ENCODE measurements around the gene ZG16B. TPM values are rescaled to one million over a fixed set of nuclear protein-coding genes. Genes with fewer than 3 reads are reported as not detected.

ZG16B gene
- total RNA-seq, 1 experiment from 2014 or later: 2.3 TPM

DNA sequence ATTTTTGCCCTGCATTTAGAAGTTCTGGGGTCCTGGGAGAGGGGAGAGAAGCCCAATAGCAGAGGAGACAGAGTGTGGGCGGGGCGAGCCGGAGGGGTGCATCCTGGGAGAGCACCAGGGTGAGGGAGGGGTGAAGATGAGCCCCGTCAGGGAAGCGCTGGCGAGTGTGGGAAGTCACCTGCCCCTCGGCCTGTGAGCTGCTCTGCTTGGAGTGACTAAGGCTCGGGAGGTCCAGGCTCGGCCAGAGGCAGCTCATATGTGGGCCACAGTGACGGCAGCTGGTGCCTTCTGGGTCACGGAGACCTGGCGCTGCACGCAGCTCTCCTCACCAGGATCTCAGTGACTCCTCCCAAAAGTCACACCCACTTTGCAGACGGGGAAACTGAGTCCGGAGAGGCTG is 1.1 kb downstream of the ZG16B start:
- CTCF ChIA-PET: no interaction called here
- H3K27ac ChIP-seq (ENCODE audit: low read depth, low read length): no peak overlapping the region
- no peak overlapping the region for H3K4me2 ChIP-seq (ENCODE audit: low read length)
- H3K9me3 ChIP-seq (ENCODE audit: control insufficient read depth in 1 of 2, insufficient read depth in 1 of 2, low read depth in 1 of 2, low read length in 2 of 2): no peaks in the 10 kb centered on the region
- intact Hi-C loops (cut with micrococcal nuclease): no loop called here
- H3K27me3 ChIP-seq (ENCODE audit: insufficient read depth, low read length): no peaks in the 10 kb centered on the region
- POLR2A ChIA-PET: no interaction called here
- no peak for TF ChIP-seq ELF1 (IDR thresholded peaks at IDR 0.05; ENCODE audit: borderline replicate concordance, low read depth)
- TF ChIP-seq SRF (IDR thresholded peaks at IDR 0.05; ENCODE audit: low read depth): no peak
- TF ChIP-seq, protein P1, sequence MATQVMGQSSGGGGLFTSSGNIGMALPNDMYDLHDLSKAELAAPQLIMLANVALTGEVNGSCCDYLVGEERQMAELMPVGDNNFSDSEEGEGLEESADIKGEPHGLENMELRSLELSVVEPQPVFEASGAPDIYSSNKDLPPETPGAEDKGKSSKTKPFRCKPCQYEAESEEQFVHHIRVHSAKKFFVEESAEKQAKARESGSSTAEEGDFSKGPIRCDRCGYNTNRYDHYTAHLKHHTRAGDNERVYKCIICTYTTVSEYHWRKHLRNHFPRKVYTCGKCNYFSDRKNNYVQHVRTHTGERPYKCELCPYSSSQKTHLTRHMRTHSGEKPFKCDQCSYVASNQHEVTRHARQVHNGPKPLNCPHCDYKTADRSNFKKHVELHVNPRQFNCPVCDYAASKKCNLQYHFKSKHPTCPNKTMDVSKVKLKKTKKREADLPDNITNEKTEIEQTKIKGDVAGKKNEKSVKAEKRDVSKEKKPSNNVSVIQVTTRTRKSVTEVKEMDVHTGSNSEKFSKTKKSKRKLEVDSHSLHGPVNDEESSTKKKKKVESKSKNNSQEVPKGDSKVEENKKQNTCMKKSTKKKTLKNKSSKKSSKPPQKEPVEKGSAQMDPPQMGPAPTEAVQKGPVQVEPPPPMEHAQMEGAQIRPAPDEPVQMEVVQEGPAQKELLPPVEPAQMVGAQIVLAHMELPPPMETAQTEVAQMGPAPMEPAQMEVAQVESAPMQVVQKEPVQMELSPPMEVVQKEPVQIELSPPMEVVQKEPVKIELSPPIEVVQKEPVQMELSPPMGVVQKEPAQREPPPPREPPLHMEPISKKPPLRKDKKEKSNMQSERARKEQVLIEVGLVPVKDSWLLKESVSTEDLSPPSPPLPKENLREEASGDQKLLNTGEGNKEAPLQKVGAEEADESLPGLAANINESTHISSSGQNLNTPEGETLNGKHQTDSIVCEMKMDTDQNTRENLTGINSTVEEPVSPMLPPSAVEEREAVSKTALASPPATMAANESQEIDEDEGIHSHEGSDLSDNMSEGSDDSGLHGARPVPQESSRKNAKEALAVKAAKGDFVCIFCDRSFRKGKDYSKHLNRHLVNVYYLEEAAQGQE (IDR thresholded peaks at IDR 0.05; ENCODE audit: low read depth): no peak
- TF ChIP-seq EGR1 (IDR thresholded peaks at IDR 0.05; ENCODE audit: low read depth): no peak
- no peak for TF ChIP-seq FOSL1 (IDR thresholded peaks at IDR 0.05; ENCODE audit: low read depth)
- no peak for TF ChIP-seq ZNF274 (IDR thresholded peaks at IDR 0.05; ENCODE audit: low read depth, low read length)
- TF ChIP-seq POLR2AphosphoS5 (IDR thresholded peaks at IDR 0.05; ENCODE audit: low read depth, low read length): no peak
- TF ChIP-seq SP1 (IDR thresholded peaks at IDR 0.05; ENCODE audit: low read depth): no peak
- no peak for TF ChIP-seq EZH2phosphoT487 (IDR thresholded peaks at IDR 0.05; ENCODE audit: borderline replicate concordance)
- TF ChIP-seq, protein P2, sequence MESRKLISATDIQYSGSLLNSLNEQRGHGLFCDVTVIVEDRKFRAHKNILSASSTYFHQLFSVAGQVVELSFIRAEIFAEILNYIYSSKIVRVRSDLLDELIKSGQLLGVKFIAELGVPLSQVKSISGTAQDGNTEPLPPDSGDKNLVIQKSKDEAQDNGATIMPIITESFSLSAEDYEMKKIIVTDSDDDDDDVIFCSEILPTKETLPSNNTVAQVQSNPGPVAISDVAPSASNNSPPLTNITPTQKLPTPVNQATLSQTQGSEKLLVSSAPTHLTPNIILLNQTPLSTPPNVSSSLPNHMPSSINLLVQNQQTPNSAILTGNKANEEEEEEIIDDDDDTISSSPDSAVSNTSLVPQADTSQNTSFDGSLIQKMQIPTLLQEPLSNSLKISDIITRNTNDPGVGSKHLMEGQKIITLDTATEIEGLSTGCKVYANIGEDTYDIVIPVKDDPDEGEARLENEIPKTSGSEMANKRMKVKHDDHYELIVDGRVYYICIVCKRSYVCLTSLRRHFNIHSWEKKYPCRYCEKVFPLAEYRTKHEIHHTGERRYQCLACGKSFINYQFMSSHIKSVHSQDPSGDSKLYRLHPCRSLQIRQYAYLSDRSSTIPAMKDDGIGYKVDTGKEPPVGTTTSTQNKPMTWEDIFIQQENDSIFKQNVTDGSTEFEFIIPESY (IDR thresholded peaks at IDR 0.05; ENCODE audit: extremely low read depth, insufficient replicate concordance, low read length): no peak
- no peak for TF ChIP-seq SIN3A (IDR thresholded peaks at IDR 0.05; ENCODE audit: low read depth)
- TF ChIP-seq ZFX (IDR thresholded peaks at IDR 0.05): no peak
- TF ChIP-seq EZH2 (IDR thresholded peaks at IDR 0.05): no peak
- no peak overlapping the region for H3K9ac ChIP-seq (ENCODE audit: low read length)
- H2AFZ ChIP-seq (ENCODE audit: low read depth, low read length, poor library complexity, severe bottlenecking): no peak overlapping the region
- no peaks in the 10 kb centered on the region for H3K36me3 ChIP-seq (ENCODE audit: control insufficient read depth in 1 of 2, insufficient read depth in 2 of 2, low read length in 2 of 2)
- H3K4me1 ChIP-seq (ENCODE audit: control insufficient read depth in 1 of 2, insufficient read depth in 2 of 2, low read length in 2 of 2): peaks cover 5 to 14% of the 10 kb centered on the region in 2 experiments
- no peak overlapping the region for H3K4me3 ChIP-seq (replicated peaks in 1 of 2; ENCODE audit: low read depth in 1 of 2, low read length in 2 of 2)
- H4K20me1 ChIP-seq (ENCODE audit: insufficient read depth): no peaks in the 10 kb centered on the region
- BruUV-seq (replicated peaks): no TSS peak
- no peaks in the 10 kb centered on the region for H3K9me2 ChIP-seq (ENCODE audit: insufficient read depth)
- ATAC-seq (no peak), DNase-seq (ENCODE audit: low read depth, low spot score) (no peak)
- RAD21 ChIA-PET (ENCODE audit: low non-redundant PET in 1 of 2, low total read pairs in 2 of 2, uncharacterized antibody in 2 of 2, unreplicated experiment in 2 of 2): no interaction called here
- no peaks in the 10 kb centered on the region for H3K79me2 ChIP-seq (ENCODE audit: insufficient read depth, low read length)
